Measurements from ENCODE around the gene HCN3.

Gene HCN3

GRCh38 chr1:155295183-155295941 lies 18.1 kb downstream of the HCN3 start:
- H4K20me1 ChIP-seq = no peaks in the 10 kb centered on the region
- no peak overlapping the region for H3K27ac ChIP-seq
- peaks cover 26% of the 10 kb centered on the region for H3K27me3 ChIP-seq
- no peaks in the 10 kb centered on the region for H3K9me3 ChIP-seq
- no peak overlapping the region for H3K4me3 ChIP-seq
- no peak for TF ChIP-seq Cebpa-rat (IDR thresholded peaks at IDR 0.05)
- no peaks in the 10 kb centered on the region for H3K36me3 ChIP-seq
- no peak overlapping the region for H3K9ac ChIP-seq
- H3K4me1 ChIP-seq = 0 out of 2 replicates have a peak, but pooled peaks cover 7% of the 10 kb centered on the region
- H3K4me2 ChIP-seq = no peak overlapping the region

- no peak overlapping the region for H3K4me3 ChIP-seq
- H3K4me2 ChIP-seq = no peak overlapping the region
- H4K20me1 ChIP-seq = no peaks in the 10 kb centered on the region
- no peak overlapping the region for H3K27ac ChIP-seq
- 0 out of 2 replicates have a peak, but pooled peaks cover 7% of the 10 kb centered on the region for H3K4me1 ChIP-seq
- H3K27me3 ChIP-seq = peaks cover 26% of the 10 kb centered on the region
- no peak for TF ChIP-seq Cebpa-rat (IDR thresholded peaks at IDR 0.05)
- no peak overlapping the region for H3K9ac ChIP-seq
- H3K36me3 ChIP-seq = no peaks in the 10 kb centered on the region
- H3K9me3 ChIP-seq = no peaks in the 10 kb centered on the region
Measured at GRCh38 chr1:155295942-155296267, 18.6 kb downstream of the HCN3 start.

- no peaks in the 10 kb centered on the region for H4K20me1 ChIP-seq
- peaks cover 26% of the 10 kb centered on the region for H3K27me3 ChIP-seq
- no peak for TF ChIP-seq Cebpa-rat (IDR thresholded peaks at IDR 0.05)
Measured at GRCh38 chr1:155296661-155297060, 19.4 kb downstream of the HCN3 start.

GRCh38 chr1:155297384-155297783 lies 20.1 kb downstream of the HCN3 start:
- Histone ChIP-seq H3K4me2 (no peak overlapping the region), H4K20me1 (no peaks in the 10 kb centered on the region), H3K36me3 (no peaks in the 10 kb centered on the region), H3K9ac (no peak overlapping the region), H3K4me3 (no peak overlapping the region), H3K27ac (no peak overlapping the region), H3K9me3 (no peaks in the 10 kb centered on the region), H3K4me1 (peaks cover 10% of the 10 kb centered on the region; the same call in 1 of the 2 replicates), H3K27me3 (peaks cover 26% of the 10 kb centered on the region)
- no peak for TF ChIP-seq Cebpa-rat (IDR thresholded peaks at IDR 0.05)

More at GRCh38 chr1:155296661-155297060, 19.4 kb downstream of the HCN3 start:
- no peak overlapping the region for H3K9ac ChIP-seq
- no peaks in the 10 kb centered on the region for H3K36me3 ChIP-seq
- H3K9me3 ChIP-seq = no peaks in the 10 kb centered on the region
- H3K4me2 ChIP-seq = no peak overlapping the region
- H3K4me3 ChIP-seq = no peak overlapping the region
- H3K27ac ChIP-seq = no peak overlapping the region
- H3K4me1 ChIP-seq = 0 out of 2 replicates have a peak, but pooled peaks cover 7% of the 10 kb centered on the region

GRCh38 chr1:155300024-155300423 lies 22.8 kb downstream of the HCN3 start:
- H3K4me3 ChIP-seq = no peak overlapping the region
- H3K36me3 ChIP-seq = no peaks in the 10 kb centered on the region
- no peaks in the 10 kb centered on the region for H3K9me3 ChIP-seq
- H3K9ac ChIP-seq = no peak overlapping the region
- TF ChIP-seq Cebpa-rat (IDR thresholded peaks at IDR 0.05) = no peak
- H4K20me1 ChIP-seq = no peaks in the 10 kb centered on the region
- no peak overlapping the region for H3K4me2 ChIP-seq
- peaks cover 14% of the 10 kb centered on the region; the same call in 1 of the 2 replicates for H3K4me1 ChIP-seq
- H3K27ac ChIP-seq = no peak overlapping the region
- peaks cover 11% of the 10 kb centered on the region for H3K27me3 ChIP-seq

GRCh38 chr1:155300553-155301329 lies 23.5 kb downstream of the HCN3 start:
- no peak for TF ChIP-seq Cebpa-rat (IDR thresholded peaks at IDR 0.05)
- Histone ChIP-seq H3K27ac (no peak overlapping the region), H3K9ac (no peak overlapping the region), H4K20me1 (no peaks in the 10 kb centered on the region), H3K4me3 (no peak overlapping the region), H3K4me1 (peaks cover 14% of the 10 kb centered on the region; the same call in 1 of the 2 replicates), H3K9me3 (no peaks in the 10 kb centered on the region), H3K27me3 (peaks cover 4% of the 10 kb centered on the region), H3K36me3 (no peaks in the 10 kb centered on the region), H3K4me2 (no peak overlapping the region)

- H3K4me1 ChIP-seq = peaks cover 14% of the 10 kb centered on the region; the same call in 1 of the 2 replicates
- no peak within 1 kb of the TSS for H3K4me2 ChIP-seq
- H3K9me3 ChIP-seq = no peaks in the 10 kb centered on the region
- no peaks in the 10 kb centered on the region for H3K27me3 ChIP-seq
- no peaks in the 10 kb centered on the region for H3K36me3 ChIP-seq
- TF ChIP-seq Cebpa-rat (IDR thresholded peaks at IDR 0.05) = no peak
- no peak within 1 kb of the TSS for H3K9ac ChIP-seq
- H4K20me1 ChIP-seq = no peaks in the 10 kb centered on the region
- no peak within 1 kb of the TSS for H3K4me3 ChIP-seq
- no peak within 1 kb of the TSS for H3K27ac ChIP-seq
Measured at GRCh38 chr1:155301342-155301841, 24.1 kb downstream of the HCN3 start, which contains the start of gene PKLR. Gene PKLR, minus strand, starts transcription at chr1:155301438. Its CDS starts 43 bp downstream, at chr1:155301395.

GRCh38 chr1:155304558-155305063 lies 27.3 kb downstream of the HCN3 start:
- H3K4me3 ChIP-seq = no peak overlapping the region
- H3K9me3 ChIP-seq = no peaks in the 10 kb centered on the region
- H3K27me3 ChIP-seq = no peaks in the 10 kb centered on the region
- no peak overlapping the region for H3K9ac ChIP-seq
- no peaks in the 10 kb centered on the region for H3K36me3 ChIP-seq
- no peak overlapping the region for H3K27ac ChIP-seq
- H4K20me1 ChIP-seq = no peaks in the 10 kb centered on the region
- H3K4me2 ChIP-seq = no peak overlapping the region
- no peak for TF ChIP-seq Cebpa-rat (IDR thresholded peaks at IDR 0.05)
- peaks cover 22% of the 10 kb centered on the region for H3K4me1 ChIP-seq

- H3K9me3 ChIP-seq = no peaks in the 10 kb centered on the region
- no peaks in the 10 kb centered on the region for H3K27me3 ChIP-seq
- H3K4me3 ChIP-seq = no peak overlapping the region
- TF ChIP-seq Cebpa-rat (IDR thresholded peaks at IDR 0.05) = no peak
- no peak overlapping the region for H3K9ac ChIP-seq
- no peak overlapping the region for H3K27ac ChIP-seq
- H3K36me3 ChIP-seq = peaks cover 8% of the 10 kb centered on the region
- H3K4me1 ChIP-seq = peaks cover 35% of the 10 kb centered on the region
- no peaks in the 10 kb centered on the region for H4K20me1 ChIP-seq
- no peak overlapping the region for H3K4me2 ChIP-seq
Measured at GRCh38 chr1:155305881-155306391, 28.7 kb downstream of the HCN3 start.
